Effector CD8-positive, alpha-beta T cell (primary cell): ENCODE measurements around the gene RASAL2.
"Not testable (repeated sequence)": the region's sequence is repeated elsewhere in the genome, so short reads cannot be mapped to it uniquely, and the experiment has no call there.

ENCODE experiments used
- DNase-seq: peaks from one replicate; lab custom pipeline; 2025; lab: John Stamatoyannopoulos, UW

The RASAL2 gene

DNA sequence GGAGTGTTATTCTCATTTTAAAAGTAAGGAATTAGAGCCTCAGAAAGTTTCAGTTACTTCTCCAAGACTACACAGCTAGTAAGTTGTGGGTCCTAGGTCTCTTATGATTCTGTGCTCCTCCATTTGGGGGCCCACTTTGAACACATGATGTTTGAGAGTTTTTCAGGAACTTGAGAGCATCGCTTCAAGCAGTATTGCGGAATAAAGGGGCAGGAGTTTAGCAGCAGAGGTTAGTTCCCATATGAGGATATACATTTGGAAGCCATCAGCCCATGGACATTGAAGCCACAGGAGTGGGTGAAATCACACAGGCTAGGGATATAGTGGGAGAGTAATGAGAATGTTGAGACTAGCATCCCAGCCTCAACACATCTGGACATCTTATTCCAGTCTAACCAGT is 143.2 kb downstream of the RASAL2 start:
- DNase-seq, result no peak

DNA sequence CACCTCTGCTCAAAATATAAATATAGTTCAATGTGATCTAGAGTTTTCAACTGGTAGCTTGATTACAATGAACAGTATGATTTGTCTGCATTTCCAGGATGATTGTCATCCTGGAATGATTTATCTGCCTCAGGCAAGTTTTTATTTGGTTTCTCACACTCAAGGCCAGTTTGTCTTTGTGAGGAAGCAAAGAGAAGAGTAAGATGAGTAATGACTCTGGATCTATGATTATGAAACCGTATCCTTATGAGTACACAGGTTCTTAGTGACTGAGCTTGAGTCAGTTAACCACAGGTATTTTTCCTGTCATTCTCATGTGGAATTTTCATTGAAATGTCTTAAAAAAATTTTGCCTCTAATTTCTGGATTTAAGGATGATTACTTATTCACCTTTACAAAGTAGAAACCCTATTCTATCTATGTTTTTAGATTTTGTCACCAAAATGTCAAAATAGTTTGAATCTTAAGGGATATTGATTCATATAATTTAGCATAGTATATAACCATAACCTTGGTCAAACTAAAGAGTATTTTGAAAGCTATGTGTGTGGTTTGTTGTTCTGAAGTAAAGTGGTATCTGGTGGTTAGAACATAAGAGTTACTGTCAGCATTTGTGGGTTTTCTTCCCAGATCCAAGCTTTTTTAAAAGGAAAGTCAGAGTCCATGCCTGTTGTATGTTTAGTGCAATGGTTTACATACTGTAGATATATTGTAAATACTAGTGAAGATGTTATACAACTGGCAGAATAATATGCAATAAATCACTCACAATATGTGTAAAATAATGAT is 145.0 kb downstream of the RASAL2 start:
- DNase-seq, result no peak

DNA sequence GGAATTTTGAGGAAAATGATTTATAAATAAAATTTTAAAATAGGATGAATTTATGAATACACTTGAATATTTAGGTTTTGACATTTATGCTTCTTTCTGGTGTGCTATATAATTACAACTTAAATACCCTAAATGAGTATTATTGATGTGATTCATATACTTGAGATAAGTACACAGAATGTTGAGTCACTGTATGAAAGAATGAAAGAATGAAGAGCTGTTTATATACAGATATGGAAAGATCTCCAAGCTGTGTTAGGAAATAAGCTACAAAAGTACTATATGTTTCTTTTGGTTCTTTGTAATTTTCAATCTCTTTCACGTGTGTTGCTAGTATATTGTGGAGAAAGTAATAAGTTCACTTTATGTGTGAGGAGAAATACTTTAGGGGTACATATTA is 147.2 kb downstream of the RASAL2 start:
- no peak for DNase-seq

DNA sequence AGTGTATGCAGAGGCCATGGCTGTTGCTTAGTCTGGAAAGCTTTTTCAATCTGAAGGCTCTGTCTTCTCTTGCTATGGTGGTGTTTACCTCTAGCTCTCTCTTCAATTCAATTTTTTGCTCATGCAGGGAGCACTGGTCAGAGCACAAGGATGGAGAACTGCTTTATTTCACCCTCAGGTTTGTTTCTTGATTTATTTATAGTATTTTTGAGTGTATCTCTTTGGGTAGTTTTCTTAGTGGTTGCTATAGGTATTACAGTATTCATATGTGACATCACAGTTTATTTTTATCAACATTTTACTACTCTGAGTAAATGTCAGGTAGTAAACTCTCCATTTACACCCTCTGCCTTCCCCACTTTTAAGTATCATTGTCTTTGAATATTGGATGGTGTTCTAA is 147.9 kb downstream of the RASAL2 start:
- no peak for DNase-seq

DNA sequence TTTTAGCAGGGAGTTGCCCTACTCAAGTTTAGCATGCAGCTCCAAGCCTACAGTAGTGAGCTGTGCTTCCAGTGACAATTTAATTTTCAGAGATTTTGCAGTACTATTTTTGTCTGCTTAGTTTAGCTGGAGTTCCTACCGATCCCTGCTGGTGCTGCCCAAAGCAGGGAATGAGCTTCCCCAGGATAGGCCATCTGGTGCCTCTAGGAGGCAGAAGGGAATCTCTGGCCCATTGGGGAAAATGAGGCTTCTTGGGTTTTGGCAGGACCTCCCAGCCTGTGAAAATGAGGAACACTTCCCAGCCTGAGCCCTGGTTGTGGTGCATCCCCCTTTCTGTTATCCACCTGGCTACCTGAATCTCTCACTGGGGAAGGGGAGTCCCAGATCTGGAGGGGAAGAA is 149.2 kb downstream of the RASAL2 start:
- no peak for DNase-seq

DNA sequence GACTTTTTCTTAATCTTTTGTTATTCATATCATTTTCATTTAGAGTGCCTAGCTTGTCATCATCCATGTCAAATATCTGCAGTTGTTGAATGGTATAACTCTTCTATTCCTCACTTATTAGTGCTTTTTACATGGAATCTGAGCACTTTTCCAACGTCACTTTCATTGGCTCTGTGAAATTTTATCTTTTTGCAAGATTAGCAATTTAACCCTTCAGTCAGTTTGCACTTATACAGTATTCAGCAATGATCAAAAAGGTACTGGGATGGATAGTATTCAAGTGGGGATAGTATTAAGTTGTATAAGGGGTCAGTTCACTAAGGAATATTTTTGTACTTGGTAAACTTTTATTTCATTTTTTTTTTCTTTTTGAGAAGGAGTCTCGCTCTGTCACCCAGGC is 150.0 kb downstream of the RASAL2 start:
- no peak for DNase-seq

DNA sequence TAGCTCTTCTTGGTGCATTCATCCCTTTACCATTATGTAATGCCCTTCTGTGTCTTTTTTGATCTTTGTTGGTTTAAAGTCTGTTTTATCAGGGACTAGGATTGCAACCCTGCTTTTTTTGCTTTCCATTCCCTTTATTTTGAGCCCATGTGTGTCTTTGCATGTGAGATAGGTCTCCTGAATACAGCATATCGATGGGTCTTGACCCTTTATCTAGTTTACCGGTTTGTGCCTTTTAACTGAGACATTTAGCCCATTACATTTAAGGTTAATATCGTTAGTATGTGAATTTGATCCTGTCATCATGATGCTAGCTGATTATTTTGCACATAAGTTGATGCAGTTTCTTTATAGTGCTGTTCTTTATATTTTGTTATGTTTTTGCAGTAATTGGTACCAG is 154.4 kb downstream of the RASAL2 start:
- DNase-seq, result not testable (repeated sequence)

DNA sequence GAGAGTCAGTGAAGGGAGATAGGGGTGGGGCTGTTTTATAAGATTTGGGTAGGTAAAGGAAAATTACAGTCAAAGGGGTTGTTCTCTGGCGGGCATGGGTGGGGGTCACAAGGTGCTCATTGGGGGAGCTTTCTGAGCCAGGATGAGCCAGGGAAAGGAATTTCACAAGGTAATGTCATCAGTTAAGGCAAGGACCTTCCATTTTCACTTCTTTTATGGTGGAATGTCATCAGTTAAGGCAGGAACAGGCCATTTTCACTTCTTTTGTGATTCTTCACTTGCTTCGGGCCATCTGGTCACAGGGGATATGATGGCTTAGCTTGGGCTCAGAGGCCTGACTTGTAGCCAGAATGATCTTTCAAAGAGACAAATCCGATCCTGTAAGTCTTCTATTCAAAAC is 159.7 kb downstream of the RASAL2 start:
- DNase-seq, result not testable (repeated sequence)

DNA sequence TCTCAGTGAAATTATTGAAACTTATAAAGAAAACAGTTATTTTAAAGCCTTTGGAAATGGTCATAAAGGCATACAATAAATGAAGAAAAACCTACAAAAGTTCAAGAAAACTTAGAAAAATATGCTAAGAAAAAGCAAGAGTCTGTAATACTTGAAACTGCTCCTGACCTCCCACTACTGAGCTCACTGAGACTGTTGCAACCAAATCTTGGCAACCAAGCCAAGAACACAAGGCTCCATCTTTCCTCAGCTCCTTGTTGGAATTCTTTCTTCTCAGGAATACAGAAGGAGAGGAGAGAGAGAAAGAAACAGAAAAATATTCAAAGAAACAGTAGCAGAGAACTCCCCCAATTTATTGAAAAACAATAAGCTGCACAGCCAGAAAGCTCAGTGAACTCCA is 160.5 kb downstream of the RASAL2 start:
- DNase-seq, result no peak

DNA sequence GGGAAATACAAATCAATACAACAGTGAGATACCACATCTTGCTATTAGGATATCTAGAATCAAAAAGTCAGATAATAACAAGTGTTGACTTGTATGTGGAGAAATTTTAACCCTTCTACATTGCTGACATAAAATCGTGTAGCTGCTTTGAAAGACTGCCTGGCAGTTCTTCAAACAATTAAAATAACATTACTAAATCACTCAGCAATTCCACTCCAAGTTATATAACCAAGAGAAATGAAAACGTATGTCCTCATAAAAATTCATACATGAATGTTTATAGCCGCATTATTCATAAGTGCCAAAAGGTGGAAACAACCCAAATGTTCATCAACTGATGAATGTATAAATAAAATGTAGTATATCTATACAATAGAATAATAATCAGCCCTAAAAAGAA is 164.6 kb downstream of the RASAL2 start:
- DNase-seq, result no peak

DNA sequence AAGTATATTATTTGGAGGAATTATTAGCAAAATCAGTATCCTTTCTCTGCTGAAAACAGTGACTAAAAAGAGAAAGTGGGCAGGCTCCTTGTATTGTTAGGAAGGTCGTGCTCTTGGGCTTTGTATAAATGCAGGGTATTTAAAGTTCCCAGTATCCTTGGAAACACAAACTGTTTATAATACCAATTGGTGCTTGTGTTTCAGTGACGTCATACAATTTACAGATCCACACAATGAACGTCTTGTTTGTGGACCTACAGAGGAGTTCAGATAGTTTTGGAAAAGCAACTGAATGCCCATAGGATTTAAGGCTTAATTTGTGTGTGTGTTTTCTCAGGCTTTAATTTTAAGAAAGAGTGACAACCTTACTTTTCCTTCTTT is 168.2 kb downstream of the RASAL2 start:
- no peak for DNase-seq

DNA sequence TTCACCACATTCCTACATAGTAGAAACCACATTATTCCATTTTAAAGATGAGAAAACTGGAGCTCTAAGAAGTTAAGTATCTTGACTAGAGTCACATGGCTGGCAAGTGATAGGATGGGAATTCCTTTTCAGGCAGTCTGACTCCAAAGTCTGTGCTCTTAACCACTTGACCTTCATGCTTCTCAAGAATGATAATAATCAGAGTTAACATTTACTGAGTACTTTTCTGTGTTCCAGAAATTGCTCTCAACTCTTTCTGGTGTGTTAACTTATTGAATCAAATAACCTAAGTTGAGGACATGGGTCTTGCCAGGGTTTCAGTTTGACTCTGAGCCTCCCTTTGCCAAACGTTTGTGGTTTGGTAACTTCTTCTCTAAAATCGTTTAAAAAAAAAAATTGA is 169.4 kb downstream of the RASAL2 start:
- no peak for DNase-seq

DNA sequence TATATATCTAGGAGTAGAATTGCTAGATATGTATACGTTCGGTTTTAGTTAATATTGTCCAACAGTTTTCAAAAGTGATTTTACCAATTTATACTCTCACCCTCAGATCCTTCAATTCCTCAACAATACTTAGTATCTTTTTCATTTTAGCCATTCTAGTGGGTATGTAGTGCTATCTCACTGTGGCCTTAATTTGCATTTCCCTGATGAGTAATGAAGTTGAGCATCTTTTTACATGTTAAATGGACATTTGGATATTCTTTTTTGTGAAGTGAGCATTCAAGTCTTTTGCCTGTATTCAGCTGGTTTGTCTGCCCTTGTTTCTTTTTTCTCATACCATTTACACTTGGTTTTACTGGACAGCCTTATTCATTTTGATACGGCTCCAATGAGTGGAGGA is 172.2 kb downstream of the RASAL2 start:
- DNase-seq, result no peak

DNA sequence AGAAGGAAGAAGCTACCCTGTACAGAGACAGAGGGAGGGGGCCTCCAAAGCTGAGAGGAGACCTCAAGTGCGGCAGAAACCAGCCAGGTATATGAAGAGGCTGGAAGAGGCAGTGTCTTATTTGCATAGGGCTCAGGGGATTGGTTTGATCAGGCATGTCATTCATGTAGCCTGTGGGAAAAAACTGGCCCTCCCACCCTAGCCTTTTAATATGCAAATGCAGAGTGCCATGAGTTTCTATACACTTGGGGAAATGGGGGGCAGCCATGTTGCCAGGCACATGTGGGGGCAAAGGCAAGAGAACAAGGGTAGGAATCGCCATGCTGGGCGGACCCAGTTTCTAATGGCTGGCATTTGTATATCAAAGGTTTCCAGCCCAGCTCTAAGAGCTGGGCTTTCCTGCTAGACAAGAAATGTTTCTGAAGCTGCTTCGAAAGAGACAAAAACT is 172.7 kb downstream of the RASAL2 start:
- DNase-seq, result no peak

DNA sequence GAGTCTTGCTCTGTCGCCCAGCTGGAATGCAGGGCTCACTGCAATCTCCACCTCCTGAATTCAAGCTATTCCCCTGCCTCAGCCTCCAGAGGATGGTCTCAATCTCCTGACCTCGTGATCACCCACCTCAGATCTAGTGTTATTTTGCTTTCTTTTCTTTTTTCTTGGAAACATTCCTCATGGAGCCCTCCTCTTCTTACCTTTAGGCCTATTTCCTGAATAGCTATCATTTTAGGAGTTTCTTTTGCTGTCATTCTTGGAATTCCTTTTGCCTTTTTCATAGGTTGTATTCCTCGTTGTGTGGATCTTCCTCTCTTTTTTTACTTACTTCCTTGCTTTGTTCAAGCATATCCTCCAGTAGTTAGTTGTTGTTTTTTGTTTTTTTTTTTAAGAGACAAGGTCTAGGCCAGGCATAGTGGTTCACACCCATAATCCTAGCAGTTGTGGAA is 173.8 kb downstream of the RASAL2 start:
- DNase-seq, result no peak

DNA sequence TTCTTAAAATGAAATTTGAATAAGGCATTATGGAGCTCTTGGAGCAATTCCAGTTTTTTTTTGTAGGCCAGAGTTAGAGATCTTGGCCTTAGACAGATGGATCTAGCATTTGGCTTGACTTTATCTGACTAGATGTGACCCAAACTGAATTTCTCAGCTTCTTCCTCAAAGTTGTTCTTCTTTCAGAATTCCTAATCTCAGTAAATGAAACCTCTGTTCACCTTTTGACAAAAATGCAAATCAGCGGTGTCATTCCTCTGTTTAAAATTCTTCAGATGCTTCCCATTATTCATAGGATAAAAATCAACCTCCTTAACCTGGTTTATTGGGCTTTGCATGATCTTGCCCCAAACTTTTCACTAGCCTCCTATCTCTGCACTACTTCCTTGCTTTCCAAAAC is 177.6 kb downstream of the RASAL2 start:
- no peak for DNase-seq

DNA sequence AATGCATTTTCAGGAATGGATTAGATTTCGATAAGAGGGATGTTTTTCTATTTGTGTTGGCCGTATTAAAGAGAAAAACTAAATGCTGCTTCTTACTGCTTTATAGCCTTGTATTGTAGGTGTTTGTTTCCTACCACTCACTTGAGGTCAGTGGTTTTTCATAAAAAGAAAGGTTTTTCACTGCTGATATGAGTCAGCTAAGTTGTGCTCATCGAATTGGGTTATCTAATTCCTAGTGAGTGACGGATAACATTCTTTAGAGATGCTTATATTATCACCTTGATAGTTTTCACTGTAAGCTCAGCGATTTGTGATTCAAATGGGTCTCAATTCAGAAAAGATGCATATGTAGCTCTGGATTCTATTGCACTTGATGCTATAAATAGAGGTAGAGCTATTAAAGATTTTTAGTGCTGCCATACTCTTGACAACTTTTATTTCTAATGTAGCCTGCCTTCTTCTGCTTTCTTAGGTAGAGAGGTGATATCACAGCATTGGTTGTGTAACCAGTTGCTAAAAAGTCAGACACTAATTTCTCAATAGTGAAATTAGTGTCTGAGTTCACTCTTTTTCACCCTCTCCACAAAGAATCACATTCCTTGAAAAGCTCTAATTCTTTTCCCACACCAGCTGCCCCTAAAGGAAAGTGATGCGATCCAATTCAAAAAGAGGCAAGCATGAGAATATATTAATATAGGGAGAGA is 180.0 kb downstream of the RASAL2 start:
- no peak for DNase-seq

DNA sequence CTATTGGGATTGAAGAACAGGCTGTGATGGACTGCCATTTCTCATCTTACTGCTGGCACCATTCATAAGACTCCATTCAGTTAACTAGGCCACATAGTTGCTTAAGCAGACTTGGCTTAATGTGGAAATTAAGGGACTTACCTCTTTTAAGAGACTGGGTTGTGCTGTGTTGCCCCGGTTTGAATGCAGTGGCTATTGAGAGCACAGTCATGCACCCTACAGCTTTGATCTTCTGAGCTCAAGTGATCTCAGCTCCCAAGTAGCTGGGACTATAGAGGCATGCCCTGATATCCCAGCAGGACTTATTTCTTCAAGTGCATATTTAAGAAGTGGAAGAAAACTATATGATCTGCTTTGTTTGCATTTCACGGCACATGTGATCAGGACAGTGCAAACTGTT is 181.1 kb downstream of the RASAL2 start:
- no peak for DNase-seq

DNA sequence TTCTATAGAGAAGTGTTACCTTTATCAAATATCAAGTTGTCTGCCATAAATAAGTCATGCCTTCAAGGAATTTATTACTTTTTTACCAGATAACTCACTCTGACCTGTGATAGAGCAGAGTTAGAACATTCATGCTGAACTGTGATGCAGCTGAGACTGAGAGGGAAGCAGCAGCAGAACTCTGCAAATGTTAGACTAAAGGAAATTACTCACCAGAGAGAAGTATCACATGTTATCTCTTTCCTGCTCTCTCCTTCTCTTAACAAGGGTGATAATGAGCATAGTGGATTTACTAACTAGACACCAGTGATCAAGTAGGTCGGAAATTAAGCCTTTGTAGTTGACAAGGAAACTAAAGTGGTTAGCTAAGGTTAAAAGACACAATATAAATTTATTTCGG is 181.6 kb downstream of the RASAL2 start:
- no peak for DNase-seq

DNA sequence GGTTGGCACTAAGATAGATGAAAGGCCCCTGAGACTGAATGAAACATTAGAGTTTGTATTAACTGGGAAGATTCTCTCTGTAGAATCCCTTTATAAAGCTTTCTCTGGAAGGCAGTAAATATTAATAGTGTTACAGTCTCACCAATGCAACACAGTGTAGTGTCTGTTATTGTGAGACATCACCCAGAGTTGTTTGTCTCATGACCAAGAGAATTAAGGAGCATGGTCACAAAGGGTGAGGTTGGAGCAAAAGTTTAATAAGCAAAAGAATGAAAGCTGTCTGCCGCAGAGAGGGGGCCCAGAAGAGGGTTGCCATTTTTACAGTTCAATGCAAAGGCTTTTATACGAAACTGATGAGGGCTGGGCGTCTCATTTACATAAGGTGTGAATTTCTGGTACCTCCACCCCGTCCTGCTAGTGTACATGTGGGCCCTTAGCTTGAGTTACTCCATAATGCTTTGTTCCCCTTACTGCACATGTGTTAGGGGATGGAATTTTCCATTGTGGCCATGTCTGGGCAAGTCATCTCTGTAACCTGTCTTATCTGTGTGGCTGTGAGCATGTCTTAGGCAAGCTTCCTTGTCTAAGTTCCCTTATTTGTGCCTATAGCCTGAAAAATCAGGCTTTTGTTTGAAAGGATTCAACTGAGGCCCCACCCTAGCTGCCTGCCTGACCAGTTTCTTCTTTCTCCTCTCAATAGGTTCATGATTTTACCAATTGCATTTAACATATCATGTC is 184.1 kb downstream of the RASAL2 start:
- DNase-seq, result no peak

DNA sequence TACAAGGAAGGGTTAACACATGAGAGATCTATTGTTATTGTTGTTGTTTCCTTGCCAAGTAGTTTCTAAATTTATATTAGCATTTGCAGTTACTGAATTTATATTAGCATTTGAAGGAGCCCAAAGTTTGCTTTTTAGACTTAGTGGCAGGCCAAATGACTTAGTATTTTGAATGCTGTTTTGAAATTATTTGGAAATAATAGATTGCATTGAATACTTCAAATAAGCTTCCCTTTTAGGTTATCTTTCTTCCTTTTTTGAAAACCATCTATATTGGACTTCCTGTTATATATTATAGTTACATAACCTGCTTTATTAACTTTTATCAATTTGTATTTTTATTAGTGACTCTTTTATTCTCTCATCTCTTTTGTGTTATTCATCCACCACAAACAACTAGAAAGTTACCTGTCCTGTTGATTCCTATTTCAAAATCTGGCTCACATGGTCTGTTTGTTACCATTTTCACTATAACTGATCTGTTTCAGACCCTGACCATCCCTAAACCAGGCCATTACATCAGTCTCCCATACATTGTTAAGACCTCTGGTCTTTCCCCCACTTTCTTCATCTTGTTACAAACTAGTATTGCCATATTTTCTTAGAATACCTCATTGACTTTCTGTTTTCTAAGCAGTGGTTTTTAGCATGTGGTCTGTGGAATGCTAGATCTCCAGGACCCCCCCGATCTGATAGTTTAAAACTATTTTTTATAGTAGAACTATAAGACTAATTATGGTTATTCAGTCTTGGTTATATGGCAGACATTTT is 185.2 kb downstream of the RASAL2 start:
- DNase-seq, result no peak

DNA sequence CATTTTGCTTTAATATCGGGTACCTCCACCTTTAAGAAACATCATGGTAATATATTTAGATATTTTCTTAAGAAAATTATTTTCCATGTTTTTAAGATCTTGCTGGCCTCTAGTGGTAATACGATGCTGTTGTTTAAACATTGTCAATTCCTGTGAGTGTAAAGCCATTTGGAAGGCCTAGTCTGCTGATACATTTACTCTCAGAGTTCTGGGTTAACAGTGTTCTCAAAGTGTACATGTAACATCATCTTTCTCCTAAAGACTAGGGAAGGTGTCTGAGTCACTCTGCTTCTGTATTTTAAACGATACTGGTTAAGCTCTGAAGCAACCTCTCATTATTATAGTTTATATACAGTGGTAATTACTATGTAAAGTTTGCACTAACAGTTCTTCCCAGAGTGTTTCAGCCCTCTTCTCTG is 189.1 kb downstream of the RASAL2 start:
- DNase-seq, result no peak
